GM18499 (cell line): Measurements from ENCODE around the gene PCDHB6.
"Not testable (repeated sequence)": the region's sequence is repeated elsewhere in the genome, so short reads cannot be mapped to it uniquely, and the experiment has no call there.

ENCODE experiments used
- ATAC-seq: cut with Tn5 transposase; IDR thresholded peaks from one replicate; pipeline ENCODE4 v1.9.1; 2021; ENCODE audit warnings: moderate number of reproducible peaks; ENCODE audit not compliant: insufficient read depth, unreplicated experiment

PCDHB6 gene

GRCh38 chr5:141149812-141150211 lies at the start of gene PCDHB6:
PCDHB6 (plus strand) TSS chr5:141150057; CDS start chr5:141150258, 201 bp downstream.
- no peak for ATAC-seq

GRCh38 chr5:141100243-141100805 lies 49.5 kb upstream of the PCDHB6 start, which contains the start of gene PCDHB3:
PCDHB3 (plus strand) TSS chr5:141100473; CDS start chr5:141100650, 177 bp downstream.
- ATAC-seq = no peak

- no peak for ATAC-seq
Observed at GRCh38 chr5:141101059-141101458, 48.8 kb upstream of the PCDHB6 start.

- ATAC-seq = not testable (repeated sequence)
Observed at GRCh38 chr5:141102070-141102469, 47.8 kb upstream of the PCDHB6 start.

- ATAC-seq = not testable (repeated sequence)
Observed at GRCh38 chr5:141102471-141102870, 47.4 kb upstream of the PCDHB6 start.

GRCh38 chr5:141105350-141105749 lies 44.5 kb upstream of the PCDHB6 start:
- ATAC-seq = no peak

GRCh38 chr5:141119250-141119649 lies 30.6 kb upstream of the PCDHB6 start:
- ATAC-seq = no peak

GRCh38 chr5:141121563-141121962 lies 28.3 kb upstream of the PCDHB6 start, which contains the start of gene PCDHB4:
PCDHB4 (plus strand) TSS chr5:141121818; CDS start chr5:141121999, 181 bp downstream.
- no peak for ATAC-seq

GRCh38 chr5:141121985-141122384 lies 27.9 kb upstream of the PCDHB6 start:
- ATAC-seq = no peak

GRCh38 chr5:141123396-141124135 lies 26.3 kb upstream of the PCDHB6 start:
- not testable (repeated sequence) for ATAC-seq

- no peak for ATAC-seq
Observed at GRCh38 chr5:141127305-141127704, 22.6 kb upstream of the PCDHB6 start.

GRCh38 chr5:141135030-141135717 lies 14.7 kb upstream of the PCDHB6 start, which contains the start of gene PCDHB5:
PCDHB5 (plus strand) TSS chr5:141135206; CDS start chr5:141135435, 229 bp downstream.
- ATAC-seq = no peak

- no peak for ATAC-seq
Observed at GRCh38 chr5:141135718-141136266, 14.1 kb upstream of the PCDHB6 start.

- not testable (repeated sequence) for ATAC-seq
Observed at GRCh38 chr5:141137346-141137745, 12.5 kb upstream of the PCDHB6 start.

- ATAC-seq = no peak
Observed at GRCh38 chr5:141150224-141150992, 551 bp downstream of the PCDHB6 start.

GRCh38 chr5:141150993-141151325 lies 1.1 kb downstream of the PCDHB6 start:
- ATAC-seq = no peak

GRCh38 chr5:141151632-141152031 lies 1.8 kb downstream of the PCDHB6 start:
- not testable (repeated sequence) for ATAC-seq

- not testable (repeated sequence) for ATAC-seq
Observed at GRCh38 chr5:141152096-141152495, 2.2 kb downstream of the PCDHB6 start.

GRCh38 chr5:141155540-141156374 lies 5.9 kb downstream of the PCDHB6 start:
- no peak for ATAC-seq
